ENCODE measurements around the gene IL17RD. TPM values are rescaled to one million over a fixed set of nuclear protein-coding genes. Genes with fewer than 3 reads are reported as not detected.

The IL17RD gene
- total and polyA plus RNA-seq, 9 of the 15 experiments (the other 6 are each of a cell fraction or from before 2014, with no cell fraction given), result under 0.01 to 0.09 (median 0.04) TPM; not detected in 4

GRCh38 chr3:57160765-57161538 is 4.2 kb downstream of the IL17RD start:
- H3K27ac ChIP-seq (ENCODE audit: extremely low read depth, low read depth, low read length), result no peak overlapping the region
- H3K9me1 ChIP-seq (ENCODE audit: control insufficient read depth, insufficient read depth, low read length), result no peaks in the 10 kb centered on the region
- in situ Hi-C loops (cut with MboI), result no loop called here
- intact Hi-C loops (cut with micrococcal nuclease), result loop anchor here (10.0 kb wide), 1 partner anchor 166 kb away; no protein-coding TSS in a partner anchor
- no peak overlapping the region for H3K4me3 ChIP-seq
- H2AFZ ChIP-seq (ENCODE audit: low read depth, low read length), result no peak overlapping the region
- ATAC-seq (no peak), FAIRE-seq (no peak), DNase-seq (ENCODE audit: extremely low read depth in 1 of 4, low spot score in 3 of 4) (no peak)
- POLR2A ChIA-PET, result no interaction called here
- WGBS (ENCODE audit: insufficient coverage, low coverage, missing lambda C conversion rate), result 1% methylated on average over 5 of the region's 5 CpGs
- TF ChIP-seq GABPB1 (CRISPR knock-in tag; IDR thresholded peaks at IDR 0.05), result no peak
- TF ChIP-seq ZBTB9 (CRISPR knock-in tag; IDR thresholded peaks at IDR 0.05), result no peak
- TF ChIP-seq TCF15 (CRISPR knock-in tag; IDR thresholded peaks at IDR 0.05), result no peak
- TF ChIP-seq WHSC1 (IDR thresholded peaks at IDR 0.05; ENCODE audit: low read length), result no peak
- no peak for TF ChIP-seq ZKSCAN8 (CRISPR knock-in tag; IDR thresholded peaks at IDR 0.05)
- TF ChIP-seq SLC30A9 (CRISPR knock-in tag; IDR thresholded peaks at IDR 0.05), result no peak
- TF ChIP-seq DLX4 (CRISPR knock-in tag; IDR thresholded peaks at IDR 0.05), result no peak
- no peak for TF ChIP-seq ZBTB17 (CRISPR knock-in tag; IDR thresholded peaks at IDR 0.05)
- TF ChIP-seq ELF4 (CRISPR knock-in tag; IDR thresholded peaks at IDR 0.05), result no peak
- no peak for TF ChIP-seq HDAC3 (IDR thresholded peaks at IDR 0.05; ENCODE audit: borderline replicate concordance, partially characterized antibody)
- no peak for TF ChIP-seq U2AF1 (optimal IDR thresholded peaks at IDR 0.05; ENCODE audit: low read depth, low read length)
- no peak for TF ChIP-seq POLR2AphosphoS5 (IDR thresholded peaks at IDR 0.05; ENCODE audit: control insufficient read depth, insufficient read depth, low read depth, low read length)
- TF ChIP-seq GATAD2B (IDR thresholded peaks at IDR 0.05; ENCODE audit: borderline replicate concordance), result no peak
- no peak for TF ChIP-seq ZBTB26 (CRISPR knock-in tag; IDR thresholded peaks at IDR 0.05)
- no peak for TF ChIP-seq HES1 (IDR thresholded peaks at IDR 0.05; ENCODE audit: low read depth)
- CTCF ChIA-PET (ENCODE audit: low intra/inter-chr PET ratio), result no interaction called here
- H3K9me3 ChIP-seq (replicated peaks; ENCODE audit: control insufficient read depth, insufficient read depth, low read depth, low read length), result no peaks in the 10 kb centered on the region
- peaks cover 15 to 46% of the 10 kb centered on the region in 2 experiments for H3K27me3 ChIP-seq (ENCODE audit: control insufficient read depth in 2 of 2, insufficient read depth in 2 of 2, low read length in 2 of 2)
- H3K79me2 ChIP-seq (ENCODE audit: control insufficient read depth, insufficient read depth, low read length), result no peaks in the 10 kb centered on the region
- no TSS peak for BruUV-seq (replicated peaks)
- no peaks in the 10 kb centered on the region for H4K20me1 ChIP-seq (replicated peaks; ENCODE audit: control insufficient read depth, insufficient read depth, low read length)
- no peak overlapping the region for H3K9ac ChIP-seq (ENCODE audit: insufficient read depth in 1 of 2, low read depth in 2 of 2, low read length in 2 of 2)
- no peak overlapping the region for H3K4me2 ChIP-seq (ENCODE audit: insufficient read depth, low read length)
- peaks cover 0 to 13% of the 10 kb centered on the region in 2 experiments; a peak in 2 of 5 replicates for H3K4me1 ChIP-seq (replicated peaks in 1 of 2; ENCODE audit: control insufficient read depth in 2 of 2, insufficient read depth in 2 of 2, low read length in 2 of 2)
- H3K36me3 ChIP-seq (ENCODE audit: control insufficient read depth, insufficient read depth, low read length), result no peaks in the 10 kb centered on the region

Data from K562 (cell line).